Endodermal cell (in vitro differentiated cells): ENCODE results near the gene LNX1. TPM values are rescaled to one million over a fixed set of nuclear protein-coding genes. Genes with fewer than 3 reads are reported as not detected.

ENCODE experiments used
- DNase-seq: peaks from one replicate; pipeline ENCODE4 v3.0.0-alpha.2; 2017
- H3K27ac ChIP-seq: 2 replicates; pipeline ENCODE4 v1.5.1; 2013; ENCODE audit warnings: mild to moderate bottlenecking, low read depth, low read length, moderate library complexity
- H3K27me3 ChIP-seq: 2 replicates; pipeline ENCODE4 v1.6.1; 2013; ENCODE audit warnings: mild to moderate bottlenecking, low read length, moderate library complexity; ENCODE audit not compliant: insufficient read depth, control insufficient read depth, poor library complexity, severe bottlenecking
- H3K36me3 ChIP-seq: 2 replicates; pipeline ENCODE4 v1.7.0; 2013; ENCODE audit warnings: mild to moderate bottlenecking, low read length, moderate library complexity; ENCODE audit not compliant: control insufficient read depth, insufficient read depth
- H3K4me1 ChIP-seq: one replicate; pipeline ENCODE4 v1.7.0; 2013; ENCODE audit warnings: low read length; ENCODE audit not compliant: control insufficient read depth, insufficient read depth
- H3K4me3 ChIP-seq: 2 replicates; pipeline ENCODE4 v1.5.1; 2013; ENCODE audit warnings: mild to moderate bottlenecking, low read length, moderate library complexity
- H3K9ac ChIP-seq: 2 replicates; pipeline ENCODE4 v1.6.1; 2013; ENCODE audit warnings: mild to moderate bottlenecking, low read length, moderate library complexity; ENCODE audit not compliant: poor library complexity, severe bottlenecking; ENCODE audit errors: extremely low read depth
- H3K9me3 ChIP-seq: 2 replicates; pipeline ENCODE4 v1.6.1; 2013; ENCODE audit warnings: mild to moderate bottlenecking, low read length, moderate library complexity; ENCODE audit not compliant: control insufficient read depth
- H3K27ac Mint-ChIP-seq: 2 replicates; pipeline ENCODE4 v1.8.0; 2020; ENCODE audit warnings: mixed read lengths
- H3K27me3 Mint-ChIP-seq: 2 replicates; pipeline ENCODE4 v1.8.0; 2021; ENCODE audit warnings: mild to moderate bottlenecking, mixed read lengths; ENCODE audit not compliant: insufficient read depth
- H3K36me3 Mint-ChIP-seq: 2 replicates; pipeline ENCODE4 v1.8.0; 2020; ENCODE audit warnings: low read depth, mixed read lengths
- H3K4me1 Mint-ChIP-seq: 2 replicates; pipeline ENCODE4 v1.8.0; 2020; ENCODE audit warnings: mixed read lengths
- H3K4me3 Mint-ChIP-seq: 2 replicates; pipeline ENCODE4 v1.8.0; 2020; ENCODE audit warnings: mild to moderate bottlenecking, moderate library complexity, mixed read lengths
- H3K9me3 Mint-ChIP-seq: 2 replicates; pipeline ENCODE4 v1.8.0; 2020; ENCODE audit warnings: mild to moderate bottlenecking, mixed read lengths
- WGBS, 2 experiments: methylation state at CpG; one replicate each; pipeline versions ENCODE4 v1.1.5 to v1.1.7; 2013; ENCODE audit warnings: missing lambda C conversion rate in 2 of 2, mixed read lengths in 1 of 2; ENCODE audit not compliant: insufficient coverage in 1 of 2, insufficient read length in 1 of 2; 5-methylcytosine and 5-hydroxymethylcytosine counted together
- total RNA-seq, 2 donors: library from RNA; stranded (reverse); fragmentation: NEBNext Ultra II Directional in 1 of 2; extraction: Animal tissue kit (Norgen Biotek cat#: 25700) in 1 of 2; gene quantifications; 2 replicates in 1 of 2; 3 replicates in 1 of 2; pipeline ENCODE4 v1.2.1, GENCODE V29; 2021
- TF ChIP-seq, protein P1 (sequence below): fragments of 200-600 bp; sonication (generic); conservative IDR thresholded peaks from 2 replicates; pipeline ENCODE4 v1.5.0; 2021; ENCODE audit warnings: antibody characterized with exemption, mild to moderate bottlenecking

LNX1 gene
- total RNA-seq, 2 donors from 2014 or later = 4.4 to 5.4 TPM

GRCh38 chr4:53608242-53608641 is 17.0 kb upstream of the LNX1 start:
- no peaks in the 10 kb centered on the region for H3K27me3 Mint-ChIP-seq

GRCh38 chr4:53605783-53606182 is 14.5 kb upstream of the LNX1 start:
- Histone ChIP-seq H3K27me3 (no peaks in the 10 kb centered on the region), H3K4me3 (no peak overlapping the region), H3K9ac (no peak overlapping the region), H3K27ac (no peak overlapping the region), H3K36me3 (no peaks in the 10 kb centered on the region), H3K9me3 (no peaks in the 10 kb centered on the region), H3K4me1 (no peaks in the 10 kb centered on the region)
- H3K27ac Mint-ChIP-seq = no peak overlapping the region
- H3K9me3 Mint-ChIP-seq = peaks cover 6% of the 10 kb centered on the region
- no peak for DNase-seq
- WGBS, 2 experiments = 89% methylated on average over 3 of the region's 3 CpGs; no CpG with 5 or more reads in 1 of the 2 experiments
- TF ChIP-seq, protein P1, sequence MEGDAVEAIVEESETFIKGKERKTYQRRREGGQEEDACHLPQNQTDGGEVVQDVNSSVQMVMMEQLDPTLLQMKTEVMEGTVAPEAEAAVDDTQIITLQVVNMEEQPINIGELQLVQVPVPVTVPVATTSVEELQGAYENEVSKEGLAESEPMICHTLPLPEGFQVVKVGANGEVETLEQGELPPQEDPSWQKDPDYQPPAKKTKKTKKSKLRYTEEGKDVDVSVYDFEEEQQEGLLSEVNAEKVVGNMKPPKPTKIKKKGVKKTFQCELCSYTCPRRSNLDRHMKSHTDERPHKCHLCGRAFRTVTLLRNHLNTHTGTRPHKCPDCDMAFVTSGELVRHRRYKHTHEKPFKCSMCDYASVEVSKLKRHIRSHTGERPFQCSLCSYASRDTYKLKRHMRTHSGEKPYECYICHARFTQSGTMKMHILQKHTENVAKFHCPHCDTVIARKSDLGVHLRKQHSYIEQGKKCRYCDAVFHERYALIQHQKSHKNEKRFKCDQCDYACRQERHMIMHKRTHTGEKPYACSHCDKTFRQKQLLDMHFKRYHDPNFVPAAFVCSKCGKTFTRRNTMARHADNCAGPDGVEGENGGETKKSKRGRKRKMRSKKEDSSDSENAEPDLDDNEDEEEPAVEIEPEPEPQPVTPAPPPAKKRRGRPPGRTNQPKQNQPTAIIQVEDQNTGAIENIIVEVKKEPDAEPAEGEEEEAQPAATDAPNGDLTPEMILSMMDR = no peak
- H3K4me1 Mint-ChIP-seq = no peaks in the 10 kb centered on the region
- H3K36me3 Mint-ChIP-seq = no peaks in the 10 kb centered on the region
- H3K27me3 Mint-ChIP-seq = no peaks in the 10 kb centered on the region
- no peak overlapping the region for H3K4me3 Mint-ChIP-seq

More at GRCh38 chr4:53608242-53608641, 17.0 kb upstream of the LNX1 start:
- TF ChIP-seq, protein P1 = no peak
- no peak overlapping the region for H3K9ac ChIP-seq
- H3K27me3 ChIP-seq = no peaks in the 10 kb centered on the region
- Mint-ChIP-seq H3K9me3 (peaks cover 8% of the 10 kb centered on the region), H3K27ac (no peak overlapping the region), H3K4me3 (no peak overlapping the region), H3K4me1 (no peaks in the 10 kb centered on the region), H3K36me3 (no peaks in the 10 kb centered on the region)
- no peaks in the 10 kb centered on the region for H3K36me3 ChIP-seq
- no peaks in the 10 kb centered on the region for H3K4me1 ChIP-seq
- H3K27ac ChIP-seq = no peak overlapping the region
- H3K9me3 ChIP-seq = no peaks in the 10 kb centered on the region
- 74 to 76% methylated on average over 3 of the region's 3 CpGs for WGBS, 2 experiments
- DNase-seq = no peak
- no peak overlapping the region for H3K4me3 ChIP-seq

- Histone ChIP-seq H3K36me3 (no peaks in the 10 kb centered on the region), H3K9ac (no peak overlapping the region), H3K4me3 (no peak overlapping the region), H3K4me1 (no peaks in the 10 kb centered on the region), H3K9me3 (no peaks in the 10 kb centered on the region), H3K27ac (no peak overlapping the region), H3K27me3 (no peaks in the 10 kb centered on the region)
- no peak overlapping the region for H3K27ac Mint-ChIP-seq
- H3K4me1 Mint-ChIP-seq = no peaks in the 10 kb centered on the region
- TF ChIP-seq, protein P1 = no peak
- 89 to 96% methylated on average over 2 to 3 of the region's 3 CpGs for WGBS, 2 experiments
- H3K9me3 Mint-ChIP-seq = no peaks in the 10 kb centered on the region
- no peaks in the 10 kb centered on the region for H3K27me3 Mint-ChIP-seq
- DNase-seq = no peak
- no peak overlapping the region for H3K4me3 Mint-ChIP-seq
- H3K36me3 Mint-ChIP-seq = no peaks in the 10 kb centered on the region
These were observed 11.1 kb upstream of the LNX1 start for GRCh38 chr4:53602390-53602789.
